Chondrocyte (in vitro differentiated cells): ENCODE data around the gene SLC13A2. TPM values are rescaled to one million over a fixed set of nuclear protein-coding genes. Genes with fewer than 3 reads are reported as not detected.

Experiments used
- DNase-seq: peaks from one replicate; pipeline ENCODE4 v3.0.0; 2021; ENCODE audit warnings: mixed read lengths, low spot score
- H3K27ac Mint-ChIP-seq: one replicate; pipeline ENCODE4 v1.8.0; 2021; ENCODE audit warnings: mild to moderate bottlenecking, moderate library complexity, mixed read lengths; ENCODE audit not compliant: unreplicated experiment
- H3K27me3 Mint-ChIP-seq: 2 replicates; pipeline ENCODE4 v1.8.0; 2021; ENCODE audit warnings: low read depth, mixed read lengths
- H3K36me3 Mint-ChIP-seq: 2 replicates; pipeline ENCODE4 v1.8.0; 2021; ENCODE audit warnings: low read depth, mixed read lengths
- H3K4me1 Mint-ChIP-seq: 2 replicates; pipeline ENCODE4 v1.8.0; 2021; ENCODE audit warnings: low read depth, mild to moderate bottlenecking, mixed read lengths
- H3K4me3 Mint-ChIP-seq: one replicate; pipeline ENCODE4 v1.8.0; 2021; ENCODE audit warnings: mild to moderate bottlenecking, moderate library complexity, mixed read lengths; ENCODE audit not compliant: unreplicated experiment
- H3K9me3 Mint-ChIP-seq: 2 replicates; pipeline ENCODE4 v1.8.0; 2021; ENCODE audit warnings: low read depth, mixed read lengths
- CTCF ChIP-seq: fragments of 200-600 bp; sonication (generic); IDR thresholded peaks from 2 replicates; pipeline ENCODE4 v1.5.0; 2021; ENCODE audit warnings: antibody characterized with exemption, mild to moderate bottlenecking, moderate library complexity
- total RNA-seq: library from RNA; stranded (reverse); gene quantifications from 3 replicates; pipeline ENCODE4 v1.2.1, GENCODE V29; 2021

The SLC13A2 gene
- total RNA-seq, 1 donor from 2014 or later: not detected

- Mint-ChIP-seq H3K4me1 (peaks cover 11% of the 10 kb centered on the region), H3K9me3 (no peaks in the 10 kb centered on the region), H3K36me3 (no peaks in the 10 kb centered on the region), H3K27me3 (peaks cover 4% of the 10 kb centered on the region), H3K4me3 (no peak overlapping the region), H3K27ac (no peak overlapping the region)
- TF ChIP-seq CTCF: no peak
- no peak for DNase-seq
These were observed 58.9 kb downstream of the SLC13A2 start for GRCh38 chr17:28532050-28532960.

DNA sequence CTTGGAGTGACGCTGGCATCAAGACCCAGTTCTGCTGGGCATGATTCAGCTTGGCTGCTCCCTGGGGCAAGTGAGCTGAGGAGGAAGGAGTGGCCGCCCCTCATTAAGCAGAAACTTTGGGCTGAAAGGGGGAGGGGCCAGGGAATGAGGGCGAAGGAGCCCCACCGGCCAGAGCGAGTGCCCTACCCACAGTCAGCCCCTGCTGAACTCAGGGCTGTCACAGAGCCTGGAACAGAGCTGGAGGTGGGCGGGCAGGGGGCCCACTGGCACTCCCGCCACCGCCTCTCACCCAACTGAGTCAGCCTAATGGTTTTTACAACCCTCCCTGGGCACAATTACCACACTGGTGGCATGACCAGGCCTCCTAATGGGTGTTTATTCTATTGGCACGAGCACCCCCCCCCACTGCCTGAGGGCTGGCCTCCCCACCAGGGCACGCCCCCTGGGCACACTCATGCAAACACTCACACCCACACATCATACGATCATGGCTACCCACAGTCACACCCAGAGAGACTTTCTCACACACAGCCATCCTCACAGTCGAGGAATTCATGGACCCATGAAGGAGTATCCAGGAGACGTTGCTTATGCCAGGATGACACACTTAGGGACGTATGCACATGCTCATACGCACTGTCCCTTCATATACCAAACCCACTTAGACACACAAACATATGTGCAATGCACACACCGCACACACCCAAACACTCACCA lies 59.8 kb downstream of the SLC13A2 start:
- Mint-ChIP-seq H3K27me3 (peaks cover 10% of the 10 kb centered on the region), H3K4me1 (peaks cover 6% of the 10 kb centered on the region), H3K27ac (no peak overlapping the region), H3K9me3 (no peaks in the 10 kb centered on the region), H3K36me3 (no peaks in the 10 kb centered on the region), H3K4me3 (no peak overlapping the region)
- no peak for TF ChIP-seq CTCF
- DNase-seq: no peak

DNA sequence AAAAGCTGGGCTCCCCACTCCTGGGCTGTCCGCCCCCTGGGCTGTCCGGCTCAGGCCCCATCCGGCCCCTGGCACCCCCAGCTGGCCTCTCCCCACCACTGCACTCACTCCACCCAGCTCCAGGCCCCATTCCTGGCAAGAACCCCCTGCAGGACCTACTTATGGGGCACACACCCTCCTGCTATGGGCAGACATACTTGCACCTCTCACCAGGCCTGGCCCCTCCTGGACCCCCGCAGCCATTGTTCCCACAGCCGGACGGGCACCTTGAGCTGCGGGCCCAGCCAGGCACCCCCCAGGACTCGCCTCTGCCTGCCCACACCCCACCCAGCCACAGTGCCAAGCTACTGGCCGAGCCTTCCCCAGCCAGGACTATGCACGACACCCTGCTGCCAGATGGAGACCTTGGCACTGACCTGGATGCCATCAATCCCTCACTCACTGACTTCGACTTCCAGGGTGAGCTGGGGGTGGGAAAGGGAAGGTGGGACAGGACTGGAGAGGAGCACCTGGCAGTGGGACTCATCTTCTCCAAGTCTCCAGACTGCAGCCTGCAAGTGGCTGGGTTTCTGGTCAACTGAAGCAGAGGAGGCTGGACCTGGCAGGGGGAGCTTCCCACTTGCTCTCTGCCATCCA lies 61.4 kb downstream of the SLC13A2 start:
- no peak overlapping the region for H3K4me3 Mint-ChIP-seq
- DNase-seq: no peak
- TF ChIP-seq CTCF: no peak
- H3K27me3 Mint-ChIP-seq: peaks cover 10% of the 10 kb centered on the region
- no peaks in the 10 kb centered on the region for H3K9me3 Mint-ChIP-seq
- no peak overlapping the region for H3K27ac Mint-ChIP-seq
- peaks cover 3% of the 10 kb centered on the region for H3K4me1 Mint-ChIP-seq
- H3K36me3 Mint-ChIP-seq: no peaks in the 10 kb centered on the region

DNA sequence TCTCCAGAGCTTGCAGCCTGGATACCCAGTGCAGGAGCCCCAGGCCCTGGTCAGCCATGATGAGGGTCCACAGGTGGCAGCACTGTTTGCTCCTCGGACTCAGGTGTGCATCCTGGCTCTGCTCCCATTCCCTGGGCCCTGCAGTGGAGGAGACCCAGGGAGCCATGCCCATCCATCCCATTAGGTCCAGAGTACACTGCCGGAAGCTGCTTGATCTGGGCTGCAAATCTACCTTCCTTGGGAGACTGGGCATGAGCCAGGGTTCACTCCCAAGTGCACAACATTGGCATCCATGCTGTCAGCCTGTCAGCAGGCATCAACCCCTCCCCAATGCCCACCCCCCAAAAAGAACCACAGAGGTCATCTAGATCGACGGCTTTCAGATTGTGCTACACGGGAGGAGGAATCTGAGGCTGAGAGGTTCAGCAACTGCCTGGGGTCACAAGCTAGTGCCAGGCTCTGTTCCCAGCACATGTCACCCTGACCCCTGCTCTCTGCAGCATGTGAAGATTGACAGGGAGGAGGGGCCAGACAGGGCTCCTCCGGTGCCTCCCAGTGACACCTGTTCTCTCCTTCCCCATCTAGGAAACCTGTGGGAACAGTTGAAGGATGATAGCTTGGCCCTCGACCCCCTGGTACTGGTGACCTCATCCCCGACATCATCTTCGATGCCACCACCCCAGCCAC lies 63.2 kb downstream of the SLC13A2 start:
- Mint-ChIP-seq H3K36me3 (no peaks in the 10 kb centered on the region), H3K9me3 (no peaks in the 10 kb centered on the region), H3K4me3 (no peak overlapping the region), H3K27ac (no peak overlapping the region), H3K27me3 (peaks cover 10% of the 10 kb centered on the region), H3K4me1 (peaks cover 3% of the 10 kb centered on the region)
- DNase-seq: no peak
- no peak for TF ChIP-seq CTCF

- H3K4me1 Mint-ChIP-seq: peaks cover 3% of the 10 kb centered on the region
- no peak overlapping the region for H3K27ac Mint-ChIP-seq
- peaks cover 10% of the 10 kb centered on the region for H3K27me3 Mint-ChIP-seq
- DNase-seq: no peak
- H3K9me3 Mint-ChIP-seq: no peaks in the 10 kb centered on the region
- no peak for TF ChIP-seq CTCF
- H3K4me3 Mint-ChIP-seq: no peak overlapping the region
- H3K36me3 Mint-ChIP-seq: no peaks in the 10 kb centered on the region
These were observed 63.8 kb downstream of the SLC13A2 start for GRCh38 chr17:28537219-28537610.
